GM12878 (cell line): ENCODE data around the gene PLSCR4.

Experiments
- ATF3 ChIP-seq: IDR thresholded peaks from 2 replicates; pipeline ENCODE4 v1.6.1; 2011; ENCODE audit warnings: low read depth, mild to moderate bottlenecking, low read length, moderate library complexity, borderline replicate concordance; ENCODE audit errors: extremely low read depth
- FOS ChIP-seq: IDR thresholded peaks from 3 replicates; pipeline ENCODE4 v1.6.1; 2011; ENCODE audit warnings: borderline replicate concordance; ENCODE audit not compliant: insufficient read length; ENCODE audit errors: extremely low read depth
- IKZF1 ChIP-seq: fragments of 450-650 bp; conservative IDR thresholded peaks from 2 replicates; pipeline ENCODE4 v1.6.1; 2017; ENCODE audit warnings: antibody characterized with exemption, mild to moderate bottlenecking
- IRF3 ChIP-seq: fragments of 450-650 bp; IDR thresholded peaks from 2 replicates; pipeline ENCODE4 v1.6.1; 2014; ENCODE audit warnings: mild to moderate bottlenecking
- JUND ChIP-seq: IDR thresholded peaks from 2 replicates; pipeline ENCODE4 v1.6.1; 2012; ENCODE audit warnings: low read depth, mild to moderate bottlenecking, low read length, improper control_type of control experiment, moderate library complexity
- POLR2A ChIP-seq: IDR thresholded peaks from 2 replicates; pipeline ENCODE4 v1.6.1; 2011; ENCODE audit warnings: low read depth, mild to moderate bottlenecking, low read length
- POLR2AphosphoS5 ChIP-seq: IDR thresholded peaks from 2 replicates; pipeline ENCODE4 v1.6.1; 2011; ENCODE audit warnings: mild to moderate bottlenecking, low read length, inconsistent platforms
- RAD21 ChIP-seq: IDR thresholded peaks from 2 replicates; pipeline ENCODE4 v1.6.1; 2011; ENCODE audit warnings: mild to moderate bottlenecking, low read depth, low read length, moderate library complexity; ENCODE audit not compliant: insufficient read depth
- RFX5 ChIP-seq: IDR thresholded peaks from 2 replicates; pipeline ENCODE4 v1.6.1; 2011; ENCODE audit warnings: low read depth, low read length, improper control_type of control experiment
- TF ChIP-seq, protein P1 (sequence below), 3 experiments: IDR thresholded peaks in 2 of 3; conservative IDR thresholded peaks in 1 of 3; 2 replicates each; pipeline ENCODE4 v1.5.1; 2011; ENCODE audit warnings: low read depth in 3 of 3, low read length in 3 of 3, mild to moderate bottlenecking in 3 of 3, control low read depth in 2 of 3, moderate library complexity in 2 of 3, inconsistent platforms in 1 of 3, mixed read lengths in 1 of 3; ENCODE audit not compliant: control insufficient read depth in 2 of 3, insufficient read depth in 1 of 3; ENCODE audit errors: extremely low read depth in 1 of 3

DNA sequence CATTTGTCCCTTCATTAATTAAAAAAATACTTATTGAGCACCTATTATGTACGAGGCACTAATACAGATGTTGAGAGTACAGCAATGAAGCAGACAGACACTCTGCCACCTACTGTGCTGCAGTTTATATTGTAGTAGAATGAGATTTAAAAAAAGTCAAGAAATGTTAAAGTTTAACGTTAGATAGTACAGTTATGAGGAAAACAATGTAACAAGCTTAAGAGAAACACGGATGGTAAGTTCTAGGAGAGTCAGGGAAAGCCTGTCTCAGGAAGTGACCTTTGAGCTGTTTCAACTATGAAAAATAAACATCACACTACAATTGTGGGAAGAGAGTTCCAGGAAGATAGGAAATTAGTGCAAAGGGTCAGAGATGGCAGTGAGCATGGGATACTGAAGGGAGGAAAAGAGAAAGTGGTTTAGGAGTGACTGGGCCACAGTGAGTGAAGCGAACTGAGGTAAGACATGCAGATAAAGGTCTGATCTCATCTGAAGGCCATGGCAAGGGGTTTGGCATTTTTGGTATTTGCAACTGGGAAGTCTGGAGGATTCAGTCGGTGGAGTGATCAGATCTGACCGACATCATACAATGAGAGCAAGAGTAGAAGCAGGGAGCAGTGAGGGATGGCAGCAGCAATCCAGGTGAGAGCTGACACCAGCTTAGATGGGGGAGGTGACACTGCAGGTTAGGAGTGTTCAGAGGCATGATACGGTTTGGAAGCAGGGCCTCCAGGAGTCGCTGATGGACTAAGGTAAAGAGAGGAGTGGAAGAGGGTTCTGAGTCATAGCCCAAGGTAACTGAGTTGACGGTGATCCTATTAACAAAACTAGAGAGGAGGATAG lies 28.5 kb downstream of the PLSCR4 start:
- TF ChIP-seq, protein P1, sequence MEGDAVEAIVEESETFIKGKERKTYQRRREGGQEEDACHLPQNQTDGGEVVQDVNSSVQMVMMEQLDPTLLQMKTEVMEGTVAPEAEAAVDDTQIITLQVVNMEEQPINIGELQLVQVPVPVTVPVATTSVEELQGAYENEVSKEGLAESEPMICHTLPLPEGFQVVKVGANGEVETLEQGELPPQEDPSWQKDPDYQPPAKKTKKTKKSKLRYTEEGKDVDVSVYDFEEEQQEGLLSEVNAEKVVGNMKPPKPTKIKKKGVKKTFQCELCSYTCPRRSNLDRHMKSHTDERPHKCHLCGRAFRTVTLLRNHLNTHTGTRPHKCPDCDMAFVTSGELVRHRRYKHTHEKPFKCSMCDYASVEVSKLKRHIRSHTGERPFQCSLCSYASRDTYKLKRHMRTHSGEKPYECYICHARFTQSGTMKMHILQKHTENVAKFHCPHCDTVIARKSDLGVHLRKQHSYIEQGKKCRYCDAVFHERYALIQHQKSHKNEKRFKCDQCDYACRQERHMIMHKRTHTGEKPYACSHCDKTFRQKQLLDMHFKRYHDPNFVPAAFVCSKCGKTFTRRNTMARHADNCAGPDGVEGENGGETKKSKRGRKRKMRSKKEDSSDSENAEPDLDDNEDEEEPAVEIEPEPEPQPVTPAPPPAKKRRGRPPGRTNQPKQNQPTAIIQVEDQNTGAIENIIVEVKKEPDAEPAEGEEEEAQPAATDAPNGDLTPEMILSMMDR (IDR thresholded peaks at IDR 0.05 in 2 of 3, conservative IDR thresholded peaks at IDR 0.05 in 1 of 3; ENCODE audit: control insufficient read depth in 2 of 3, extremely low read depth in 1 of 3, insufficient read depth in 1 of 3, low read depth in 3 of 3, low read length in 3 of 3) = no peak
- TF ChIP-seq FOS = no peak
- no peak for TF ChIP-seq IKZF1
- TF ChIP-seq IRF3 = no peak
- no peak for TF ChIP-seq POLR2A
- TF ChIP-seq RFX5 = no peak
- TF ChIP-seq JUND = no peak
- TF ChIP-seq POLR2AphosphoS5 = no peak
- TF ChIP-seq RAD21 = 0 out of 2 replicates have a peak, but pooled peaks have one; percentile 9
- TF ChIP-seq ATF3 = no peak
